Right cardiac atrium (tissue), 5 donors: ENCODE measurements around the gene MBOAT1. TPM values are rescaled to one million over a fixed set of nuclear protein-coding genes. Genes with fewer than 3 reads are reported as not detected.

Experiments used
- ATAC-seq, 2 donors: fragments of 200-7000 bp; cut with Tn5 transposase; one replicate each; pipeline versions ENCODE4 v1.8.0 to v1.9.1; 2020; ENCODE audit warnings: moderate library complexity in 2 of 2, mild to moderate bottlenecking in 1 of 2
- DNase-seq, 3 donors: peaks; one replicate each; pipeline ENCODE4 v3.0.0-alpha.2; 2020
- H3K27ac ChIP-seq: one replicate; pipeline ENCODE4 v1.5.1; 2013; ENCODE audit warnings: mild to moderate bottlenecking, low read length, control low read depth, moderate library complexity
- H3K27me3 ChIP-seq: one replicate; pipeline ENCODE4 v1.6.1; 2013; ENCODE audit not compliant: control insufficient read depth, insufficient read depth
- H3K4me1 ChIP-seq: one replicate; pipeline ENCODE4 v1.6.1; 2013; ENCODE audit warnings: low read length; ENCODE audit not compliant: control insufficient read depth, insufficient read depth
- H3K4me3 ChIP-seq: one replicate; pipeline ENCODE4 v1.5.1; 2013; ENCODE audit warnings: low read length, control low read depth
- H3K9me3 ChIP-seq: one replicate; pipeline ENCODE4 v1.6.1; 2013; ENCODE audit warnings: low read length; ENCODE audit not compliant: control insufficient read depth
- WGBS: extraction: QIAGEN DNeasy Blood & Tissue Kit; methylation state at CpG from one replicate; pipeline ENCODE4 v1.1.7; 2013; 5-methylcytosine and 5-hydroxymethylcytosine counted together
- intact Hi-C, 4 donors: fragments of 100-400 bp; cut with DNase I; formaldehyde crosslinking; loops; one replicate each; pipeline versions ENCODE4 v1.11.0 to v1.14.0; 2022 to 2023
- long read RNA-seq, 4 donors: library from polyadenylated mRNA; unstranded; transcript quantifications; one replicate each; pipeline ENCODE4 v2.0.0, GENCODE V29; 2020 to 2021
- polyA plus RNA-seq: library from polyadenylated mRNA; stranded (reverse); fragments of 200-250 nt; gene quantifications from one replicate; pipeline ENCODE4 v1.2.3, GENCODE V29; 2013
- total RNA-seq, 4 donors: library from RNA; stranded (reverse); fragmentation: NEBNext Ultra II Directional; extraction: Animal tissue kit (Norgen Biotek cat#: 25700); gene quantifications; one replicate each; pipeline ENCODE4 v1.2.1, GENCODE V29; 2021
- donor health status: healthy with polysubstance abuse.
- donor health status: DM: no; HTN: yes; CAD: no.
- donor health status: DM: no; HTN: no; CAD: no.
- donor health status: DM: no; HTN: yes; CAD: no; lungs with severe emphysema.
- donor health status: DM: yes; HTN: yes; CAD: no.

MBOAT1 gene, protein sequence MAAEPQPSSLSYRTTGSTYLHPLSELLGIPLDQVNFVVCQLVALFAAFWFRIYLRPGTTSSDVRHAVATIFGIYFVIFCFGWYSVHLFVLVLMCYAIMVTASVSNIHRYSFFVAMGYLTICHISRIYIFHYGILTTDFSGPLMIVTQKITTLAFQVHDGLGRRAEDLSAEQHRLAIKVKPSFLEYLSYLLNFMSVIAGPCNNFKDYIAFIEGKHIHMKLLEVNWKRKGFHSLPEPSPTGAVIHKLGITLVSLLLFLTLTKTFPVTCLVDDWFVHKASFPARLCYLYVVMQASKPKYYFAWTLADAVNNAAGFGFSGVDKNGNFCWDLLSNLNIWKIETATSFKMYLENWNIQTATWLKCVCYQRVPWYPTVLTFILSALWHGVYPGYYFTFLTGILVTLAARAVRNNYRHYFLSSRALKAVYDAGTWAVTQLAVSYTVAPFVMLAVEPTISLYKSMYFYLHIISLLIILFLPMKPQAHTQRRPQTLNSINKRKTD
- 1 to 10 TPM; 6.1 to 9.2 (median 7.0) TPM for total RNA-seq
- 3.0 TPM for polyA plus RNA-seq
- long read RNA-seq, donor 1, partial matches to known transcripts: 1 of 6 reads
- long read RNA-seq, donor 1, other reads (novel, unspliced or antisense): 1 of 6 reads
- long read RNA-seq, donor 2, partial matches to known transcripts: 1 of 3 reads
- long read RNA-seq, donor 2, other reads (novel, unspliced or antisense): 0 of 3 reads
- long read RNA-seq, donor 3, transcript MBOAT1-201 (13 exons, 1,794 nt): major isoform, 5 of 19 reads
- long read RNA-seq, donor 3, partial matches to known transcripts: 2 of 19 reads
- long read RNA-seq, donor 3, other reads (novel, unspliced or antisense): 12 of 19 reads
- long read RNA-seq, donor 4, partial matches to known transcripts: 0 of 1 reads
- long read RNA-seq, donor 4, other reads (novel, unspliced or antisense): 1 of 1 reads

DNA sequence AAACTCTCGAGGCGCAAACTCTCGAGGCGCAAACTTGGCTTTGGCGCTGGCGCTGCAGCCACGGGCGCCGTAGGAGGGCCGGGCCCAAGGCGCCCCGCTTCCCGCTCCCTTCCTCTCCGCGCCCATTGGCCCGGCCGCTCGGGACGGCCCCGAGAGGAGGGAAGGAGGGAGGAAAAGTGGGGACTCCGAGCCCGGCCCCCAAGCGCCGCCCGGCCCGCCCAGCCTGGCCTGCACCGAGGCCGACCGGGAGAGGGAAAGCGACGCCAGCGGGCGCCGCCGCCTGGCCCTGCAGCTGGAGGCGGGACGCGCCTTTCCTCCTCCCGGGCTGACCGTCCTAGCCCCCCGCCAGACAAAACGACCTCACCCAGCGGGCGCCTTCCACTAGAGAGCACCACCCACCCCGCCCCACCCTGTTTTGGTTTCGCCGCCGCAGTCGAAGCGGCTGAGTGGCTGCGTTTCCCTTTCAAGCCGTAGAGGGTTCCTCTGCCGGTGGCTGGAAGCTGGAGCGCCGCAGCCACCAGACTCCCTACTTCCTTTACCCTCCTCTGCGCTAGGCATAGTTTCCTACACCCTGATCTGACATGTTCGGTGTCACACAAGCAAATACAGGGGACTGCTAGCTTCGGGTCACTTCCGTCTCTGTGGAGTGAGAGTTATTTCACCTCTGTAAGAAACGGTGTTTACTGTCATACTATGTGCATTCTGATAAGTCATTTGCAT is at the start of gene MBOAT1:
MBOAT1 (minus strand) TSS at position 78 of the 720 bp plus-strand sequence. CDS start 235 bp downstream, outside the sequence.
- H3K4me3 ChIP-seq: peak within 1 kb of the TSS; percentile 80
- H3K27ac ChIP-seq: peak within 1 kb of the TSS; percentile 97
- intact Hi-C loops: loop anchor here in 2 of 4 donors (10.0 kb wide), 1 partner anchor 88 kb away; no protein-coding TSS in a partner anchor
- DNase-seq (peak; percentile 95 to 98 (median 98)), ATAC-seq (peak; percentile 99)
- no peaks in the 10 kb centered on the region for H3K27me3 ChIP-seq
- H3K4me1 ChIP-seq: peaks cover 8% of the 10 kb centered on the region
- under 1% methylated on average over 60 of the region's 60 CpGs for WGBS
- no peaks in the 10 kb centered on the region for H3K9me3 ChIP-seq

DNA sequence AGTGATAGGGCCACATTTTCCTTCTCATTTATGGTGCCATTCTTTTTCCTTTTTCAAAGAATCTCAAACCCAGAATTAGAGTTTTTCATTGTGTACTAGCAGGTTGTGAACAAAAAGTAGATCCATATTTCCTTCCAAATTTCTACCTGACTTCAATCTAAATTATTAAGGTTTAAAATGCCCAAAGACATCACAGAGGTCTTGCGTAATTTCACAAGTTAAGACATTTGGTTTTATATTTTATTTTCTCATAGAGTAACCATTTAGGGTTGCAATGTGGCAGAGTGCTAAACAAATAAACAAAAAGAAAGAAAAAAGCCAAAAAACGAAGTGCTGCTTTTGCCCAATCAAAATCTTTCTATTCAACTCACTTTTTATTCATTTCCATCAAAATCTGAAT is 49.4 kb upstream of the MBOAT1 start:
- Histone ChIP-seq H3K27me3 (no peaks in the 10 kb centered on the region), H3K4me1 (no peaks in the 10 kb centered on the region), H3K27ac (no peak overlapping the region), H3K4me3 (no peak overlapping the region), H3K9me3 (no peaks in the 10 kb centered on the region)
- WGBS: 79% methylated on average over 2 of the region's 2 CpGs
- ATAC-seq (no peak), DNase-seq (no peak)
- intact Hi-C loops: no loop called here

DNA sequence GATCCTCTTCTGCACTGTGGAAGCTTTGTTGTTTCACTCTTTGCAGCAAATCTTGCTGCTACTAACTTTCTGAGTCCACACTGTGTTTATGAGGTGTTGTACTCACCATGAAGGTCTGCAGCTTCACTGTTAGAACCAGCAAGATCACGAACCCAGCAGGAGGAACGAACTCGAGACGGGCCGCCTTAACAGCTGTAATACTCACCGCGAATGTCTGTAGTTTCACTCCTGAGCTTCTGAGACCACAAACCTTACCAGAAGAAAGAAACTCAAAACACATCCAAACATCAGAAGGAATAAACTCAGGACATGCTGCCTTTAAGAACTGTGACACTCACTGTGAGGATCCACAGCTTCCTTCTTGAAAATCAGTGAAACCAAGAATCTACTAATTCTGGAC is 48.1 kb upstream of the MBOAT1 start:
- Histone ChIP-seq H3K9me3 (no peaks in the 10 kb centered on the region), H3K4me3 (no peak overlapping the region), H3K27ac (no peak overlapping the region), H3K4me1 (no peaks in the 10 kb centered on the region), H3K27me3 (no peaks in the 10 kb centered on the region)
- DNase-seq (no peak), ATAC-seq (no peak)
- intact Hi-C loops: no loop called here
- WGBS: 93% methylated on average over 7 of the region's 7 CpGs

DNA sequence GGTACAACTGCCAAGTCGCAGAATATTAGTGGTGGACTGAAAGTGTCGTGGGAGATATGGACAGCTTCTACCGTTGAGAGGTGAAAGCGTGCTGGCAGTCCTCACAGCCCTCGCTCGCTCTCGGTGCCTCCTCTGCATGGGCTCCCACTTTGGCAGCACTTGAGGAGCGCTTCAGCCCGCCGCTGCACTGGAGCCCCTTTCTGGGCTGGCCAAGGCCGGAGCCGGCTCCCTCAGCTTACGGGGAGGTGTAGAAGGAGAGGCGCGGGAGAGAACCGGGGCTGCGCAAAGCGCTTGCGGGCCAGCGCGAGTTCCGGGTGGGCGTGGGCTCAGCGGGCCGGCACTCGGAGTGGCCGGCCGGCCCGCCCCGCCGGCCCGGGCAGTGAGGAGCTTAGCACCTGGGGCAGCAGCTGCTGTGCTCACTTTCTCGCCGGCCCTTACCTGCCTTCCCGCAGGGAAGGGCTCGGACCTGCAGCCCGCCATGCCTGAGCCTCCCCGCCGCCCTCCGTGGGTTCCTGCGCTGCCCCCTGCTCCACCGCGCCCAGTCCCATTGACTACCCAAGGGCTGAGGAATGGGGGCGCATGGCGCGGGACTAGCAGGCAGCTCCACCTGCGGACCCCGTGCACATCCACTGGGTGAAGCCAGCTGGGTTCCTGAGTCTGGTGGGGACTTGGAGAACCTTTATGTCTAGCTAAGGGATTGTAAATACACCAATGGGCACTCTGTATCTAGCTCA is 47.2 kb upstream of the MBOAT1 start:
- Histone ChIP-seq H3K4me3 (no peak overlapping the region), H3K4me1 (no peaks in the 10 kb centered on the region), H3K27ac (no peak overlapping the region), H3K27me3 (no peaks in the 10 kb centered on the region), H3K9me3 (no peaks in the 10 kb centered on the region)
- 95% methylated on average over 48 of the region's 48 CpGs for WGBS
- DNase-seq (peak in 1 of 3 donors; percentile 55), ATAC-seq (no peak)
- intact Hi-C loops: no loop called here

DNA sequence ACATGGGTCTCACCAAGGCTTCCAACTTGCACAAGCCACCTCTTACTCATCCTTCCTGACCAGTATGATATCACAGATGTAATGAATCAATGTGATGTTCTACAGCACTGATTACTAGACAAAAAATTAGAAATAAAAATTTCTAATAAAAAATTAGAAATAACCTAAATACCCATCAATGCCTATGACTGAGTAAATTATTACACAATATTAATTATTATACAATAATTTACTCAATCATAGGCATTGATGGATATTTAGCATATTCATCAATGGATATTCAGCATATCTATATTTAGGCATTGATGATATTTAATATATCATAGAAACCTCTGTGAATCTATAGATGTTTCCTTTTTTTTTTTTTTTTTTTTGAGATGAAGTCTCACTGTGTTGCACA is 43.2 kb upstream of the MBOAT1 start:
- intact Hi-C loops: no loop called here
- DNase-seq (no peak), ATAC-seq (no peak)
- Histone ChIP-seq H3K27ac (no peak overlapping the region), H3K9me3 (no peaks in the 10 kb centered on the region), H3K4me3 (no peak overlapping the region), H3K4me1 (no peaks in the 10 kb centered on the region), H3K27me3 (no peaks in the 10 kb centered on the region)

DNA sequence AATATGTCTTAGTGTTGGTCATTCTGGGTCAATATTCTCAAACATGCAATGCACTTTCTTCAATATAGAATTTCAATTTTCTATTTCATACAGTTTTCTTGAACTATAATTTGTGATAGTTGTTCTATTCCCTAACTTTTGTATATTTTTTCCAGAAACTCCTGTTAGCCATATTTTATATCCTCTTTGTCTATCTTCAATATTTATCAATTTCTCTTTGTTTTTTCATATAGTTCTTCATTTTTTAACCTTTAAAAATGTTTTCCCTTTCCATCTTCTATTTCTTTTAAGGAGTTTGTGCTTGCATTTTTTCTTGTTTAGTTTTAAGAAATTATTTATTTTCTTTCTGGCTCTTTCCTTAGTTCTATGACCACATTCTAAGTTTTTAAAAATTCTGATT is 42.0 kb upstream of the MBOAT1 start:
- no peak overlapping the region for H3K4me3 ChIP-seq
- H3K27ac ChIP-seq: no peak overlapping the region
- ATAC-seq (no peak), DNase-seq (no peak)
- no peaks in the 10 kb centered on the region for H3K4me1 ChIP-seq
- no peaks in the 10 kb centered on the region for H3K27me3 ChIP-seq
- intact Hi-C loops: no loop called here
- no peaks in the 10 kb centered on the region for H3K9me3 ChIP-seq

DNA sequence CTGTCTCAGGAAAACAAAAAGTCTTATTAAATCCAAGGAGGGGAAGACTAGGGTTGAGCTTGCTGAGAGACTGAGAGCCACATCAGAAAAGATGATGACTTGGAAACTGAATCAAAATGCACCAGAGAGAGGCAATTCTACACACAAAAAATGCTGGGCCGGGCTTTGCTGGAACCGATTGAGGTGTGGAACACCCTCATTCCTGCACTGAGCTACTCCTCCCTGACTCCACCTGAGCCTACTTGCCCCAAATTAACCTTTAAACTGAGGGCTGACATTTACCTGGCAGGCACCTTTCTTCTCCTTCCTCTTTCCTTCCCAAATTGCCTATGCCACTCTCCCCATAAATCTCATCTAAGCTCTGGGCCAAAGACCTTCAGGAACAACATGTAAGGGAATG is 40.8 kb upstream of the MBOAT1 start:
- WGBS: 68% methylated on average over 2 of the region's 2 CpGs
- no peaks in the 10 kb centered on the region for H3K27me3 ChIP-seq
- H3K9me3 ChIP-seq: no peaks in the 10 kb centered on the region
- no peak for ATAC-seq
- intact Hi-C loops: no loop called here
- no peak overlapping the region for H3K4me3 ChIP-seq
- no peaks in the 10 kb centered on the region for H3K4me1 ChIP-seq
- H3K27ac ChIP-seq: no peak overlapping the region
- DNase-seq: no peak

DNA sequence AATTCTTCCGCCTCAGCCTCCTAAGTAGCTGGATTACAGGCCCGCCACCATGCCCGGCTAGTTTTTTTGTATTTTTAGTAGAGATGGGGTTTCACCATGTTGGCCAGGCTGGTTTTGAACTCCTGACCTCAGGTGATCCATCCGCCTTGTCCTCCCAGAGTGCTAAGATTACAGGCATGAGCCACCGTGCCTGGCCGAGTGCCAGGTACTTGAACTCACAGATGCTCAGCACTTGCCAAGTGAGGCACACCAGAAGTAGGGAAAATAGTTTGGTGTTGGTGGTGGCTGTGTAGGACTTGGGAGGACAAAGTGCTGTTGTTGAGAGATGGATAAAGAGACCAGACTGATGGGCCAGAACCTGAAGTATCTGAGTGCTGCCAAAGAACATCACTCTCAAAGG is 40.0 kb upstream of the MBOAT1 start:
- DNase-seq: peak in 1 of 3 donors; percentile 47
- intact Hi-C loops: no loop called here
- no peak overlapping the region for H3K4me3 ChIP-seq
- ATAC-seq: no peak
- no peaks in the 10 kb centered on the region for H3K9me3 ChIP-seq
- no peak overlapping the region for H3K27ac ChIP-seq
- WGBS: 83% methylated on average over 6 of the region's 6 CpGs
- no peaks in the 10 kb centered on the region for H3K4me1 ChIP-seq
- no peaks in the 10 kb centered on the region for H3K27me3 ChIP-seq

DNA sequence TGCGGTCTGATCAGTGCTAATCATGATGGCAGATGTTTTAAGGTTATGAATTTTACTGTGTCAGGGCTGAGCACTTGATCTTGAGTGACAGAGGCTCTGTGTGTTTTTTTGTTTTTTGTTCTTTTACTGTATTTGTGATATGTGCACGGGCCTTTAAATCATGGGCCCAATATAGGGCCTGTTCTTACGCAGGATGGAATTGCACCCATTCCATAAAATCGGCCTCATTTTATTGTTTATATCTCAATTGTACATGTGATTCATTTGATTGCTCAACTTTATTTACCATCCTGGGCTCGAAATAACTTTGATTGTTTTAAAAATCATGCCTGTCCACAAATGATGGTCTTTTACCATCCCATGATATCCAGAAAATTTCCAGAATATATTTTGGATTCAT is 39.3 kb upstream of the MBOAT1 start:
- H3K9me3 ChIP-seq: no peaks in the 10 kb centered on the region
- no peak for DNase-seq
- intact Hi-C loops: no loop called here

DNA sequence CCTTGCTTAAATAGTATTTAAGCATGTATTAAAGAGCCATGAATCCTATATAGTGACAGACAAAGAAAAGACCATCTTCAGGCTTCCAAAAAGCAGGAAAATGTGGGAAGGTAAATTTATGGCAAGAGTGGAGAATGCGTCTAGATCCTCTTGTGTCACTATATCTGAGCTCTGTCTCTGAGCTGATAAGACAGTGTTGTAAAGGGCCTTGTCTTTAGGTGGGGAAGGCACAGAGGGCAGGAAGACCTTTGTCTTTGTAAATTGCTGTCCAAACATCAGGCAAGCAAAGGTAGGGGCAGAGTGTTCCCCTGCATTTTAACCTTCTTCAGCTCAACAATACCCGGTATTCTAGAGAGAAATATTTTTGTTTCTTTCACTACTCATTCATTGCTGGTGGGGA is 33.9 kb upstream of the MBOAT1 start:
- Histone ChIP-seq H3K9me3 (no peaks in the 10 kb centered on the region), H3K4me1 (no peaks in the 10 kb centered on the region), H3K4me3 (no peak overlapping the region), H3K27ac (no peak overlapping the region), H3K27me3 (no peaks in the 10 kb centered on the region)
- WGBS: 43% methylated on average over 2 of the region's 2 CpGs
- ATAC-seq: no peak
- no peak for DNase-seq
- intact Hi-C loops: no loop called here

More for the DNA sequence above, 39.3 kb upstream of the MBOAT1 start:
- Histone ChIP-seq H3K4me3 (no peak overlapping the region), H3K27me3 (no peaks in the 10 kb centered on the region), H3K4me1 (no peaks in the 10 kb centered on the region), H3K27ac (no peak overlapping the region)
- no peak for ATAC-seq
- 83% methylated on average over 5 of the region's 5 CpGs for WGBS
